GM12801 (cell line): ENCODE measurements around the gene DPYSL4.

Experiments
- TF ChIP-seq, protein P1 (sequence below): IDR thresholded peaks from one replicate; pipeline ENCODE4 v1.5.1; 2011; ENCODE audit warnings: control low read depth; ENCODE audit not compliant: insufficient read length; ENCODE audit errors: extremely low read depth

DPYSL4 gene

DNA sequence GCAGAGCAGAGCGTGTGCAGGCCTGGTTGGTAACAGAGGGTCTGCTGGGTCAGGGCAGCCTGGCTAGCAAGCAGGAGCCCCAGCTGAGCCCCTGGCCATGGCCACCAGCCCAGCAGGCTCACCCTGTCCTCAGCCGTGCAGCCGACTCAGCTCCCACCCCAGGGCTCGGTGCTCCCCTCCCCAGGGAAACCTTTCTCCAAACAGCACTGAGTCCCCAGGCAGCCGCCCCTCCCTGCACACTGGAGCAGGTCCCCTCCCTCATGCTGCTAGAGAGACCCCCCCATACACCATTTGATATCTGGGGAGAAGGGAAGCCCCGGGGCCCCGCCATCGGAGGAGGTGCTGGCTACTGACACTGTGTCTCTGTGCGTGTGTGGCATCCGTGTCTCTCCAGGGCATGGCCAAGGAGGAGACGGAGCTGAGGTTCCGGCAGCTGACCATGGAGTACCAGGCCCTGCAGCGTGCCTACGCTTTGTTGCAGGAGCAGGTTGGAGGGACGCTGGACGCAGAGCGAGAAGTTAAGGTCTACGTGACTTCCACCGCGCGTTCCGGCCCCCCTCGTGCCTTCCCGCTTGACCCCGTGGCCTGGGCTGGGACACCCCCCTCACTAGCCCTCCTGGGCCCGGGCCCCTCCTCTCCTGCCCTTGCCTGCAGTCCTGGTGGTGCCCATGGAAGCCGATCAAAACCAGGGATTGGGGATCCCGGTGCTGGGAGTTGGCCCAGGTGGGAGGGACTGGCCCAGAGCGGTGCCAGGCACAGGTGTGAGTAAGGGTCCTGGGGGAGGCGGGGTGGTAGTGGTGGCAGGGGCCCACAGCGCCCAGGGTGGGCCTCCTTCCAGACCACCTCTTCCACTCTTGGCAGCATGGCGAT is 45.0 kb upstream of the DPYSL4 start:
- TF ChIP-seq, protein P1, sequence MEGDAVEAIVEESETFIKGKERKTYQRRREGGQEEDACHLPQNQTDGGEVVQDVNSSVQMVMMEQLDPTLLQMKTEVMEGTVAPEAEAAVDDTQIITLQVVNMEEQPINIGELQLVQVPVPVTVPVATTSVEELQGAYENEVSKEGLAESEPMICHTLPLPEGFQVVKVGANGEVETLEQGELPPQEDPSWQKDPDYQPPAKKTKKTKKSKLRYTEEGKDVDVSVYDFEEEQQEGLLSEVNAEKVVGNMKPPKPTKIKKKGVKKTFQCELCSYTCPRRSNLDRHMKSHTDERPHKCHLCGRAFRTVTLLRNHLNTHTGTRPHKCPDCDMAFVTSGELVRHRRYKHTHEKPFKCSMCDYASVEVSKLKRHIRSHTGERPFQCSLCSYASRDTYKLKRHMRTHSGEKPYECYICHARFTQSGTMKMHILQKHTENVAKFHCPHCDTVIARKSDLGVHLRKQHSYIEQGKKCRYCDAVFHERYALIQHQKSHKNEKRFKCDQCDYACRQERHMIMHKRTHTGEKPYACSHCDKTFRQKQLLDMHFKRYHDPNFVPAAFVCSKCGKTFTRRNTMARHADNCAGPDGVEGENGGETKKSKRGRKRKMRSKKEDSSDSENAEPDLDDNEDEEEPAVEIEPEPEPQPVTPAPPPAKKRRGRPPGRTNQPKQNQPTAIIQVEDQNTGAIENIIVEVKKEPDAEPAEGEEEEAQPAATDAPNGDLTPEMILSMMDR: no peak

DNA sequence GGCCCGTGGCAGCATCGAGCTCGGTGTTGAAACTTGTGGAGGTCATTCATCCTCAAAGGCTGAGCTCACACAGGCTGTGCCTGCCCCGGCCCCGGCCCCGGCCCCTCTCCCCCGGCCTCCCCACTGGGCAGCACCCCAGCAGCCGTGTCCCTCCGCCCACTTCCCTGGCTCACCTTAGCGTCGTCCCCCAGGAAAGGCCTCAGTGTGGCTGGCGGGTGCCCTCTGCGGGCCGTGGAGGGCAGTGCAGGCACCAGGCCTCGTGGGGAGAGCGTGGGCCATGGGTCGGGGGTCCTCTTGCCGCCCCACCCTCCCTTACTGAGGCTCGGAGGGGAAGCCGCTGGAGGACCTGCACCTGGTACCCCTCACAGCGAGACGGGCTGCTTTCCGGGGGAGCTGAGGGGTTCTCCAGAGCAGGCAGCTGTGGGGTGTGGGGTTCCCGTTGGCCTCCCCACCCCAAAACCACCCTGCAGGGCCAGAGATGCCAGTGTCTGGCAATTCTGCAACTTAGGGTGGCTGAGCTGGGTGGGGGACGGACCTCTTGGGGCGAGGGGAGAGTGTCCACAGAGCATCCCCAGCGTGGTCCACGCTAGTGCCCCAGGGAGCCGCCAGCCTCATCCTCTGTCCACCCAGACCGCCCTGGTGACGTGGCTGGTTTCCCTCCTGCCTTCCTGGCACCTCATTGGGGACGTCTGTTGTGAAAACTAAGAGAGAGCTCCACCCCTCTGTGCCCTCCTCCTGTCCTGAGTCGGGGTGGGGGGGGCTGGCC is 44.2 kb upstream of the DPYSL4 start:
- TF ChIP-seq, protein P1: no peak

DNA sequence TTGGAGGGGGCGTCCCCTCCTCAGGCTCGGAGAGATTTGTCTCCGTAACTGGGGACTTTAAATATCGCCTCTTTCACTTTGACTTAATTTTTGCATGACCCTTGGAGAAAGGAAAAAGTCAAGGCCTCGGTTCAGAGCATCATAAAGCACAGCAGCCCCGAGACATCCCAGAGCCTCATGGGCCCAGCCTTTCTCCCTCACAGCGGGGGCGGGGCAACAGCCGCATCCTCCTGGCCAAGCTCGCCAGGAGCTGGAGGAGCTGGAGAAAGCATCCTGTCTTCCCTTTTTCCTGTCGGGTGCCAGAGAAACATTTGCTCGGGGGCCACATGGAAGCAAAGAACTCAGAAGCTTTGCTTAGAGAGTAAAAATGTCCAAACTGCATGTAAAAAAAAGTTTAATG is 43.6 kb upstream of the DPYSL4 start:
- TF ChIP-seq, protein P1: no peak

DNA sequence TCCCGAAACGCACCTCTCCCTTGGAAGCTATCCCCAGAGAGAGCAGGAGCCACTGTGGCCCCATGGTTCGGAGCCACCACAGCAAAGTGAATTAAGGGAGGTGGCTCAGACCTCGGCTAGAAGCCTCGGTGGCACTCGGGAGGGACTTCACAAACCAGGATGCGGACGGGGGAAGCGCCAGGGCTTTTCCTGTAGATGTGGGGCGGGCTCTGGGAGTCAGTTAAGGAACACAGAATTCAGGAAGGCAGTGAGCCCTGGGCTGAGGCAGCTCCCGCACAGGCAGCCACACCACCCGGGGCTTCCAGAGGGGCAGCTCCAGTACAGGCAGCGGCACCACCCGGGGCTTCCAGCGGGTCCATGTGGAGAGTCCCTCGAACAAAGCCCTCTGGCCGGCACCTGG is 42.7 kb upstream of the DPYSL4 start:
- TF ChIP-seq, protein P1: no peak

DNA sequence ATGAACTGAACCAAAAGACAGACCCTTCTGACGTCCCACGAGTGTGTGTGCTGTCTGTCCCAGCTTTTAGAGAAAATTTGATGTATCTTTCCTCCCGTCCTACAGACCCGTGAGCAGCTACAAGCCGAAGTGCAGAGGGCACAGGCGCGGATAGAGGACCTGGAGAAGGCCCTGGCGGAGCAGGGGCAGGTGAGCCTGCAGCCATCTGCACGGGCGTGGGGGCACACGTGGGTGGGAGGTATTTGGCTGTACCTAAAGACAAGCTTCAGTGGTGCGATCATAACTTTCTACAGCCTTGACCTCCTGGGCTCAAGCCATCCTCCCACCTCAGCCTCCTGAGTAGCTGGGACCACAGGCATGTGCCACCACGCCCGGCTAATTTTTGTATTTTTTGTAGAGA is 41.7 kb upstream of the DPYSL4 start:
- TF ChIP-seq, protein P1: no peak

DNA sequence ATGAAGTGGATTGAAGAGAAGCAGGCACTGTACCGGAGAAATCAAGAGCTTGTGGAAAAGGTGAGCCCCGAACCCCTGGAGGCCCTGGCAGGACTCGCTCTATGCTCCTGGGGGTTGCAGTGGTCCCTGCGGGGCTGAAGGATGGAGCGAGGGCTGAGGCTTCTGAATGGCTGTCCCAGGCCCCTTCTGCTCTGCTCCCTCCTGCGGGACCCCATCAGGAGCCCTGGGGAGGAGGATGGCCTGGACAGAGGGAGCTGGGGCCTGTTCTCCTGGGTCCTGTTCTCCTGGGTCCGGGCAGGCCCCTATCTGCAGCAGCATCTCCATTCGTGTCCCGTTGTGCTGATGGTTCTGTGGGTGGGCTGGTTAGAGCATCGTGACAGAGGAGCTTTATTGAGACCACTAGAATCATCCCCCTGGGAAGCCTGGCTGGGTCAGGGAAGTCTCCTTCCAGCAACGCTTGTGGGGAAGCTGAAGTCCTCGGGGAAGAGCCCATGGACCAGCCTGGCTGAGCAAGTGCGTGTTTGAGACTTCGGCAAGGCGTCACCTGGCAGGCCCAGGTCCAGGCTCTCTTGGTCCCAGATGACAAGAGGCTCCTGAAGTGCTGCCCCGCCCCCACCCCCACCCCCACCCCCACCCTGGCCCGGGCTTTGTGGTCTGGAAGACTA is 41.1 kb upstream of the DPYSL4 start:
- TF ChIP-seq, protein P1: no peak

DNA sequence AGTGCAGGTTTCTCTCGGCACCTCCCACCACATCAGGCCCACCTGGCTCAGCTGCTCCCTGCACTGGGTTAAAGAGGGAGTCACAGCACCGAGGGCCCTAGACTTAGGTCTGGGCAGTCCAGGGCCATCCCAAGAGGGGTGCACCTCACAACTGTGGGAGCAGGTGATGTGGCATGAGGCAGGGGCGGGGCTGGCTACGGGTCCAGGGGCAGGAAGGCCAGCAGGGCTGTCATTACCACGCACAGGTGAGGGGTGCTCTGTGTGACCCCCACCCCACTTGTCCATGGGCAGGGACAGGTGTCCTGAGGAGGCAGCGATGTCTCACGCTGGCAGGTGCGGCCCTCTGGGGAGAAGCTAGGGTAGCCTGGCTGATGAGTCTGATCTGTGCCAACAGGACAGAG is 40.5 kb upstream of the DPYSL4 start:
- TF ChIP-seq, protein P1: no peak
